Activated CD4-positive, alpha-beta T cell treated with anti-CD3 and anti-CD28 coated beads, Interleukin-2, amount 10 ng/mL, durations not matched to agents 24 days and 14 days (primary cell): Measurements from ENCODE around the gene SIRT5. TPM values are rescaled to one million over a fixed set of nuclear protein-coding genes. Genes with fewer than 3 reads are reported as not detected.
A peak's percentile ranks its signal among the peaks of the same experiment; 100 is the strongest.

Experiments used
- DNase-seq: peaks from one replicate; pipeline ENCODE4 v3.0.0; 2022
- H3K27ac Mint-ChIP-seq: one replicate; pipeline ENCODE4 v1.8.0; 2022; ENCODE audit warnings: mild to moderate bottlenecking, mixed read lengths
- H3K27me3 Mint-ChIP-seq: one replicate; pipeline ENCODE4 v1.8.0; 2022; ENCODE audit warnings: mixed read lengths
- H3K36me3 Mint-ChIP-seq: one replicate; pipeline ENCODE4 v1.8.0; 2022; ENCODE audit warnings: low read depth, mild to moderate bottlenecking, mixed read lengths
- H3K4me1 Mint-ChIP-seq: one replicate; pipeline ENCODE4 v1.8.0; 2021; ENCODE audit warnings: mixed read lengths
- H3K4me3 Mint-ChIP-seq: one replicate; pipeline ENCODE4 v1.8.0; 2022; ENCODE audit warnings: mild to moderate bottlenecking, moderate library complexity, mixed read lengths
- H3K9me3 Mint-ChIP-seq: one replicate; pipeline ENCODE4 v1.8.0; 2021; ENCODE audit warnings: mixed read lengths
- intact Hi-C: fragments of 100-400 bp; cut with micrococcal nuclease; formaldehyde crosslinking; loops from one replicate; pipeline ENCODE4 v1.15.1; 2023
- total RNA-seq: library from RNA; stranded (reverse); gene quantifications from 2 replicates; pipeline ENCODE4 v1.2.3, GENCODE V29; 2022

Gene SIRT5
- total RNA-seq, 1 donor from 2014 or later = 8.4 TPM

DNA sequence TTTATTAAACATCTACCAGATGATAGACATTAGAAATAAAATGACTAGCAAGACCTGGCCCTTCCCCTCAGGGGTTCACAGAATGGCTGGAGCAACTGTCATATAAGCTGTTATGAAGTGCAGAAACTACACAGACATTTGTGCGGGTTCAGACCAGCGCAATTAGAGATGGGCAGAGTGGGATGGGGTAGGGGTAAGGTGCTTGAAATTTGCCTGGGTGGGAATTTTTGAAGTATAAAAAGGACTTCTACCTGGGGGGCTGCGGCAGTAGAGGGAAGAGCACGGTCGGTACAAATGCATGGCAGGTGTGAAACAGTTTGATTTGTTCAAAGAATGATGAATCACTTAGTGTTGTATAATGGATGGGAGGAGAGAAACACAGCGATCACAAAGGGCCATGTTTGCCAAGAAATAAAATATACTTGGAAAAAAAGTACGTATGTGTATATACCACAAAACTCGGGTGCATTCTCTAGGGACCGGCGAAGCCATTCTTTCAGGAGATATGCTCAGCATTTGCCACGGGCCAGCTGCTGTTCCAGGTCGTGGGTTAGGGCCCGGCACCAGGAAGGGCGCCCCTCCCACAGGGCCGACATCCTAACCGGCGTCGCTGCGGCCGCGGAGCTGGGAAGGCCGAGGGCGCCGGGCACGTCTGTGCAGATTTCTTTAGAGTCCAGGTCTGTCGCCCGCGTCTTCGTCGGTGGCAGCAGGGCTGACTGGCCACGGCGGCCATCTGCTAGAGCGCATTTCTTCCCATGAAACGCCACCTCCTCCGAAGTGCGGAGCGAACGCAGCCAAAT lies 39.9 kb downstream of the SIRT5 start:
- Mint-ChIP-seq H3K9me3 (no peaks in the 10 kb centered on the region), H3K27ac (peak overlapping the region; percentile 96), H3K4me3 (peak overlapping the region; percentile 92), H3K36me3 (peaks cover 35% of the 10 kb centered on the region), H3K4me1 (peaks cover 33% of the 10 kb centered on the region), H3K27me3 (no peaks in the 10 kb centered on the region)
- intact Hi-C loops = no loop called here
- no peak for DNase-seq

- H3K36me3 Mint-ChIP-seq = peaks cover 39% of the 10 kb centered on the region
- peak within 1 kb of the TSS; percentile 92 for H3K4me3 Mint-ChIP-seq
- peak within 1 kb of the TSS; percentile 96 for H3K27ac Mint-ChIP-seq
- peaks cover 33% of the 10 kb centered on the region for H3K4me1 Mint-ChIP-seq
- DNase-seq = peak; percentile 100
- H3K9me3 Mint-ChIP-seq = no peaks in the 10 kb centered on the region
- H3K27me3 Mint-ChIP-seq = no peaks in the 10 kb centered on the region
- intact Hi-C loops = loop anchor here (1.0 kb wide), 5 partner anchors 41 to 287 kb away; partner anchors contain the start of genes MCUR1, SIRT5 and TBC1D7
These were observed 40.8 kb downstream of the SIRT5 start, which contains the start of gene NOL7 for GRCh38 chr6:13614926-13615791. Gene NOL7, plus strand, starts transcription at chr6:13615335. Its CDS starts 24 bp downstream, at chr6:13615359.

GRCh38 chr6:13615792-13616120 lies 41.4 kb downstream of the SIRT5 start:
- H3K36me3 Mint-ChIP-seq = peaks cover 42% of the 10 kb centered on the region
- peak; percentile 86 for DNase-seq
- peaks cover 33% of the 10 kb centered on the region for H3K4me1 Mint-ChIP-seq
- H3K9me3 Mint-ChIP-seq = no peaks in the 10 kb centered on the region
- H3K27ac Mint-ChIP-seq = peak overlapping the region; percentile 96
- intact Hi-C loops = loop anchor here (1.0 kb wide), 5 partner anchors 41 to 287 kb away; partner anchors contain the start of genes MCUR1, SIRT5 and TBC1D7
- H3K27me3 Mint-ChIP-seq = no peaks in the 10 kb centered on the region
- H3K4me3 Mint-ChIP-seq = peak overlapping the region; percentile 92

DNA sequence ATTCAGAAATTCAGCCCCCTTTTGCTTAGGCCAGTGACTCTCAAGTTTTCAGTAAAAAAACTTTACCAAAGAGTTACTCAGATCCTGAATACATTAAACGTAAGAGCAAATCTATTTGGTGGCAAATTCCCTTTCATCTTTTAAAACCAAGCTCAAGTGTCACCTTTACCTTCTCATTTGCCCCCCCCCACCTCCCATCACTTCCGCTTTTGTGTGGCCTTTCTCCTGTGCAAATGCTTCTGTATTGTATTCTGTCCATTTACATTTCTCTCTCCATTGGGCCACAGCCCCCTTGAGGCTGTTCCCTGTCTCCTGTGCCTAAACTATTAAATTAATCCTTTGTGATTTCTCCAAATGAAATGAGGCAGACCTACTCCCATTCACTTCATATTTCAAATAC lies 42.7 kb downstream of the SIRT5 start:
- Mint-ChIP-seq H3K36me3 (peaks cover 48% of the 10 kb centered on the region), H3K9me3 (no peaks in the 10 kb centered on the region), H3K4me1 (peaks cover 24% of the 10 kb centered on the region), H3K4me3 (peak overlapping the region; percentile 92), H3K27ac (peak overlapping the region; percentile 45), H3K27me3 (no peaks in the 10 kb centered on the region)
- intact Hi-C loops = no loop called here
- DNase-seq = no peak

DNA sequence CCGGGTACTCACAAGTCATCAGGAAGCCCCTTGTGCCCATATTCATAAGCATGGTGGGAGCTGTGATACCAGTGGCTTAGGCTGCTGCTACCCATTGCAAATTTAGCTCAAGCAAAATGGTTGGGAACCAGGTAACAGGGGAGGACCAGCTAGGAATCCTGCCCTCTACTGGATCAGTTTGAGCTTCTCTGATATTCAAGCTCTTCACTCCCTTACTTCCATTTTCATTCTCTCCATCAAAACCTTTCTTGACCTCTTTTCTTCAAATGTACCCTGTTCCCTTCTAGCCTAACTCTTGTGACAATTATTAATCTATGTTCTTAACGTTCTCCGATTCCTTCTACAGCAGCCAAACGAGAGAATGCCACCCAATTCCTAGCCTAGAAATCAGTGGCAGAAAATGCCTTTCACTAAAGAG lies 50.5 kb downstream of the SIRT5 start:
- intact Hi-C loops = loop anchor here (1.0 kb wide), 1 partner anchor 41 kb away; no protein-coding TSS in a partner anchor
- Mint-ChIP-seq H3K36me3 (peaks cover 70% of the 10 kb centered on the region), H3K4me1 (peaks cover 11% of the 10 kb centered on the region), H3K4me3 (no peak overlapping the region), H3K27ac (no peak overlapping the region), H3K9me3 (no peaks in the 10 kb centered on the region), H3K27me3 (no peaks in the 10 kb centered on the region)
- peak; percentile 74 for DNase-seq

- Mint-ChIP-seq H3K36me3 (peaks cover 67% of the 10 kb centered on the region), H3K27ac (peak overlapping the region; percentile 71), H3K4me1 (peaks cover 12% of the 10 kb centered on the region), H3K27me3 (no peaks in the 10 kb centered on the region), H3K4me3 (no peak overlapping the region), H3K9me3 (no peaks in the 10 kb centered on the region)
- DNase-seq = no peak
- intact Hi-C loops = loop anchor here (5.0 kb wide), 1 partner anchor 78 kb away; no protein-coding TSS in a partner anchor
These were observed 55.2 kb downstream of the SIRT5 start for GRCh38 chr6:13629459-13630116.

- Mint-ChIP-seq H3K36me3 (peaks cover 67% of the 10 kb centered on the region), H3K27me3 (no peaks in the 10 kb centered on the region), H3K4me3 (no peak overlapping the region), H3K9me3 (no peaks in the 10 kb centered on the region), H3K4me1 (peaks cover 14% of the 10 kb centered on the region), H3K27ac (peak overlapping the region; percentile 49)
- DNase-seq = no peak
- intact Hi-C loops = loop anchor here (5.0 kb wide), 1 partner anchor 77 kb away; no protein-coding TSS in a partner anchor
These were observed 56.1 kb downstream of the SIRT5 start for GRCh38 chr6:13630499-13630898.

DNA sequence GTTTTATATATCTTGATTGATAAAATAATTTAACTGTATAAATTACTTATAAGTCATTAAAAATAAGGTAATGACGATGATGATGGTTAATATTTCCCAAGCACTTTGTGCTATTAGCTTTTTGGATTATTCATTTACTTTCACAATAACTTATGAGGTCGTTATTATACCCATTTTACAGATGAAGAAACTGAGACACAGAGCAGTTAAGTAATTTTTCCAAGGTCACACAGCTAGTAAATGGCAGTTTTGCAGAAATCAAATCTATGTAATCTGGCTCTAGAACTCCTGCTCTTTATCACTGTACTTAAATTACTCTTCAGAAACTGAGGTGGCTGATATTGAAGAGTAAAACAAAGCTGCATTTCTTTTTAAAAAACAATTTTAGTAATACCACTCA lies 58.9 kb downstream of the SIRT5 start:
- no peaks in the 10 kb centered on the region for H3K27me3 Mint-ChIP-seq
- H3K4me3 Mint-ChIP-seq = no peak overlapping the region
- intact Hi-C loops = loop anchor here (5.0 kb wide), 1 partner anchor 74 kb away; no protein-coding TSS in a partner anchor
- DNase-seq = no peak
- peaks cover 33% of the 10 kb centered on the region for H3K4me1 Mint-ChIP-seq
- no peak overlapping the region for H3K27ac Mint-ChIP-seq
- H3K9me3 Mint-ChIP-seq = no peaks in the 10 kb centered on the region
- peaks cover 69% of the 10 kb centered on the region for H3K36me3 Mint-ChIP-seq

- peak overlapping the region; percentile 63 for H3K27ac Mint-ChIP-seq
- peaks cover 27% of the 10 kb centered on the region for H3K4me1 Mint-ChIP-seq
- no peak for DNase-seq
- intact Hi-C loops = no loop called here
- peak overlapping the region; percentile 11 for H3K4me3 Mint-ChIP-seq
- H3K9me3 Mint-ChIP-seq = no peaks in the 10 kb centered on the region
- H3K27me3 Mint-ChIP-seq = no peaks in the 10 kb centered on the region
- peaks cover 62% of the 10 kb centered on the region for H3K36me3 Mint-ChIP-seq
These were observed 61.7 kb downstream of the SIRT5 start for GRCh38 chr6:13635948-13636658.

DNA sequence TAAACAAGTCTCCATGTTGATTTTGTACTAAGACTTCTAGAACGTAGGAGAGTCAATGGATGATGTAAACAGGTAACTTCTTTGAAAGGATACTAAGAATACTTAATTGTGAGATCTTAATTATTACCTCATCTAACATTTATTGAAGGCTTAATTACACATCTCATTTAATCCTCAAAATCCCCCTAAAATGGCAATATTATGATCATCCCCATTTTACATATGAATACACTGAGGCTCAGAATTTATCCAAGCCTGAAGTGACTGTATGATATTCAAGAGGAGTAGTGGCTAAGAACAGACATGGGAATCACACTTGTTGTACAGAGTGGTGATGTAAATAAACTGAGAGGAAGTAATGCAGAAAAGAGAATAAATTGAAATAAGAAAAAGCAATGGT lies 63.6 kb downstream of the SIRT5 start:
- H3K27ac Mint-ChIP-seq = peak overlapping the region; percentile 51
- intact Hi-C loops = no loop called here
- peaks cover 25% of the 10 kb centered on the region for H3K4me1 Mint-ChIP-seq
- H3K4me3 Mint-ChIP-seq = no peak overlapping the region
- no peaks in the 10 kb centered on the region for H3K9me3 Mint-ChIP-seq
- H3K36me3 Mint-ChIP-seq = peaks cover 57% of the 10 kb centered on the region
- no peaks in the 10 kb centered on the region for H3K27me3 Mint-ChIP-seq
- DNase-seq = no peak

DNA sequence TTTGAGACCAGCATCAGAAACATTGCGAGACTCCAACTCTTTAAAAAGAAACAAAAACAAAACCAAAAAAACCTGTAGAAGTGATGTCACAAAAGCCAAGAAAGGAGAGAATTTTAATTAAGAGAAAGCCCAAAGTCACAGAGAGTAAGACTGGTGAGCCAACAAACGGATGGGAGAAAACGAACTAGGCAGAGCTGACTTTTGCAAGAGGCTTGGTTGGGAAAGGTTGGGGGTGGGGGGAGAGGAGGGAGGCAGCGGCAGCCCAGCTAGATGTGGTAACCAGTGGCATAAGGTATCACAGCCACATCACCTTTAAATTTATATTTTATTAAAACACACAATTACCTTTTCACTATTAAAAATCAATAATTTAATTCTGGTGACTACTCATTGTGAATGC lies 64.2 kb downstream of the SIRT5 start:
- Mint-ChIP-seq H3K4me1 (peaks cover 29% of the 10 kb centered on the region), H3K9me3 (no peaks in the 10 kb centered on the region), H3K36me3 (peaks cover 59% of the 10 kb centered on the region), H3K27ac (peak overlapping the region; percentile 51), H3K4me3 (no peak overlapping the region), H3K27me3 (no peaks in the 10 kb centered on the region)
- DNase-seq = no peak
- intact Hi-C loops = no loop called here

DNA sequence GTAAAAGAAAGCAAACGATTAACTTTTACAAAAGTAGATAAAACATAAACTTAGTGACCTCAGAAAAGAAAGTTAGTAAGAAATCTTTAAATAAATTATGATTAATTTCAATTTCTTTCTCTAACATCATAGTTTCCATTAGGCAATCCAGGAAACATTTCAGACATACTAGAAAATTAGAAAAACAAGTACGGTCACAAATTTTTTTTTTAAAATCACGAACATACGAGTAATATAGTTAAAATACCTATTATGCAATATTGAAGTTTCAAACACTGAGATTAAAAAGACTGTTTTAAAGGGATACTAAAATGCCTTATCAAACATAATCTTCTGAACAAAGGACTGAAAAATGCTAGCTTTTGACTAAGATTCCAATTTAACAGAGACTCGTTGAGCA lies 66.9 kb downstream of the SIRT5 start:
- intact Hi-C loops = no loop called here
- H3K4me1 Mint-ChIP-seq = peaks cover 20% of the 10 kb centered on the region
- peak overlapping the region; percentile 59 for H3K27ac Mint-ChIP-seq
- H3K36me3 Mint-ChIP-seq = peaks cover 47% of the 10 kb centered on the region
- no peak for DNase-seq
- H3K9me3 Mint-ChIP-seq = no peaks in the 10 kb centered on the region
- H3K4me3 Mint-ChIP-seq = no peak overlapping the region
- no peaks in the 10 kb centered on the region for H3K27me3 Mint-ChIP-seq

DNA sequence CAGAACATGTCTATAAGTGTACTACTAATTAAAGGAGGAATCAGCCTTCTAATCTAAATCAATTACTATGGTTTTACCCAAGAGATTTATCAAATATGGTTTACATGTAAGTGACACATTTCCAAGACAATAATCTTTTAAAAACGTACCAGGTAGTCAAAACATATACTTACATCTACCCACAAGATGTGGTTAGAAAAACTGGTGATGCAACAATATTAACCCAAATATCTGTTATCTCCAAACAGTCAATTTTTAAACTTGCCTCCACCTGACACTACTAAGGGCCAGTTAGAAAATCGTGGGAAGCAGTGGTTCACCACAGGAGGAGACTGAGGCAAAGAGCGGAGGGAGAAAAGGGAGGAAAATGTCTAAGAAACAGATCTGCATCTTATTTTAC lies 68.7 kb downstream of the SIRT5 start:
- H3K4me3 Mint-ChIP-seq = no peak overlapping the region
- no peak for DNase-seq
- peaks cover 37% of the 10 kb centered on the region for H3K36me3 Mint-ChIP-seq
- no peaks in the 10 kb centered on the region for H3K9me3 Mint-ChIP-seq
- peaks cover 9% of the 10 kb centered on the region for H3K4me1 Mint-ChIP-seq
- H3K27me3 Mint-ChIP-seq = no peaks in the 10 kb centered on the region
- H3K27ac Mint-ChIP-seq = no peak overlapping the region
- intact Hi-C loops = no loop called here
